Measurements from ENCODE around the gene PACRG.

DNA sequence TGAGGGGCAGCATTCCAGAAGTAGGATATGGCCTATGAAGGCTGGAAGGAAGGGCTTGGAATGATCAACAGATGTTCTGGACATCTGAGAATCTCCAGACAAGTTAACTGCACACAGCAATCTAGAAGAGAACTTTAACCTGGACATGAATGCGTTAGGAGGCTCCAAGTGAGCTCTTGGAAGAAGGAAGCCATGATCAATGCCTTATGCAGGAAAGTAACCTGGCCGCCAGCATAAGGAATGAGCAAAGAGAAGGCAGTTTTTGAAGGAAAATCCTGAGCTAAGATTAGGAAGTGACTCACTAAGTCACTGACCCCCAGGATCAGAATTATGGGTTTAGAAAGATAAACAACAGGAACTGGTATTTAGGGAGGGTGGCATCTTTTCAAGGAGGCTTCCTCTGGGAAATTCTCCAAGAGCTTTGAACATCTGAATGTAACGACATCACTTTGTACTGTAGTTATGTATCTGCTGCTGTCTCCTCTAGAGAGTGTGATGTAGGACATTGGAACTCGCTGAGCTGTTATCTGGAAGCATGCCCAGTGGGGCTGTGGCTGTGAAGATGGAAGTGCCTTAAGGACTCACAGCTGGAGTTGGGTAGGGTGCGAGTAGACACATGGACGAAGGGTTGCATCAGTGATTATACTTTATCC lies 236.8 kb downstream of the PACRG start:
- TF ChIP-seq, protein P1, sequence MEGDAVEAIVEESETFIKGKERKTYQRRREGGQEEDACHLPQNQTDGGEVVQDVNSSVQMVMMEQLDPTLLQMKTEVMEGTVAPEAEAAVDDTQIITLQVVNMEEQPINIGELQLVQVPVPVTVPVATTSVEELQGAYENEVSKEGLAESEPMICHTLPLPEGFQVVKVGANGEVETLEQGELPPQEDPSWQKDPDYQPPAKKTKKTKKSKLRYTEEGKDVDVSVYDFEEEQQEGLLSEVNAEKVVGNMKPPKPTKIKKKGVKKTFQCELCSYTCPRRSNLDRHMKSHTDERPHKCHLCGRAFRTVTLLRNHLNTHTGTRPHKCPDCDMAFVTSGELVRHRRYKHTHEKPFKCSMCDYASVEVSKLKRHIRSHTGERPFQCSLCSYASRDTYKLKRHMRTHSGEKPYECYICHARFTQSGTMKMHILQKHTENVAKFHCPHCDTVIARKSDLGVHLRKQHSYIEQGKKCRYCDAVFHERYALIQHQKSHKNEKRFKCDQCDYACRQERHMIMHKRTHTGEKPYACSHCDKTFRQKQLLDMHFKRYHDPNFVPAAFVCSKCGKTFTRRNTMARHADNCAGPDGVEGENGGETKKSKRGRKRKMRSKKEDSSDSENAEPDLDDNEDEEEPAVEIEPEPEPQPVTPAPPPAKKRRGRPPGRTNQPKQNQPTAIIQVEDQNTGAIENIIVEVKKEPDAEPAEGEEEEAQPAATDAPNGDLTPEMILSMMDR (IDR thresholded peaks at IDR 0.05; ENCODE audit: low read depth, low read length, missing input control) = no peak
- TF ChIP-seq YY1 (IDR thresholded peaks at IDR 0.05) = no peak
